Osteoblast (primary cell): Measurements from ENCODE around the gene ZNF549. TPM values are rescaled to one million over a fixed set of nuclear protein-coding genes. Genes with fewer than 3 reads are reported as not detected.

Experiments
- DNase-seq: peaks from one replicate; pipeline ENCODE4 v3.0.0; 2011; ENCODE audit warnings: low spot score, mixed read lengths; ENCODE audit not compliant: insufficient read length; ENCODE audit errors: missing footprints
- H2AFZ ChIP-seq: 2 replicates; pipeline ENCODE4 v1.6.0; 2011; ENCODE audit warnings: mild to moderate bottlenecking, low read length
- H3K27ac ChIP-seq: 2 replicates; pipeline ENCODE4 v1.5.1; 2011; ENCODE audit warnings: mild to moderate bottlenecking, low read depth, low read length, moderate library complexity
- H3K27me3 ChIP-seq: 2 replicates; pipeline ENCODE4 v1.6.0; 2012; ENCODE audit warnings: mild to moderate bottlenecking, control low read depth, inconsistent platforms, low read length, moderate library complexity; ENCODE audit not compliant: insufficient read depth
- H3K36me3 ChIP-seq: 2 replicates; pipeline ENCODE4 v1.5.1; 2011; ENCODE audit warnings: mild to moderate bottlenecking, low read length, control low read depth, moderate library complexity; ENCODE audit not compliant: insufficient read depth
- H3K4me1 ChIP-seq: 2 replicates; pipeline ENCODE4 v1.5.1; 2011; ENCODE audit warnings: mild to moderate bottlenecking, low read length, control low read depth, moderate library complexity; ENCODE audit not compliant: insufficient read depth
- H3K4me2 ChIP-seq: 2 replicates; pipeline ENCODE4 v1.6.0; 2011; ENCODE audit warnings: mild to moderate bottlenecking, low read length; ENCODE audit not compliant: insufficient read depth
- H3K4me3 ChIP-seq: fragments of 200-600 bp; sonication (generic); 3 replicates; pipeline ENCODE4 v1.5.1; 2012; ENCODE audit warnings: mild to moderate bottlenecking, low read length, inconsistent platforms; ENCODE audit not compliant: insufficient read depth
- H3K79me2 ChIP-seq: 2 replicates; pipeline ENCODE4 v1.6.0; 2012; ENCODE audit warnings: mild to moderate bottlenecking, low read length, control low read depth, inconsistent platforms; ENCODE audit not compliant: insufficient read depth
- H3K9me3 ChIP-seq: 2 replicates; pipeline ENCODE4 v1.5.1; 2011; ENCODE audit warnings: low read depth, low read length, control low read depth
- H4K20me1 ChIP-seq: 2 replicates; pipeline ENCODE4 v1.6.0; 2012; ENCODE audit warnings: mild to moderate bottlenecking, low read length, control low read depth; ENCODE audit not compliant: insufficient read depth
- CTCF ChIP-seq: IDR thresholded peaks from 2 replicates; pipeline ENCODE4 v1.5.1; 2011; ENCODE audit warnings: mild to moderate bottlenecking, low read depth, low read length, moderate library complexity; ENCODE audit errors: extremely low read depth
- total RNA-seq: library from RNA; depleted of rRNA; stranded (reverse); fragments of >200 nt; gene quantifications from 2 replicates; pipeline ENCODE4 v1.2.3, GENCODE V29; 2012

The ZNF549 gene
- total RNA-seq, 1 donor, result 5.8 TPM

- H3K4me3 ChIP-seq, result peak within 1 kb of the TSS; percentile 82
- no peak for TF ChIP-seq CTCF
- peaks cover 13% of the 10 kb centered on the region for H3K4me1 ChIP-seq
- peak within 1 kb of the TSS; percentile 72 for H3K4me2 ChIP-seq
- H3K36me3 ChIP-seq, result peaks cover 4% of the 10 kb centered on the region
- H4K20me1 ChIP-seq, result no peaks in the 10 kb centered on the region
- H3K27me3 ChIP-seq, result no peaks in the 10 kb centered on the region
- DNase-seq, result peak; percentile 98
- H3K79me2 ChIP-seq, result peaks cover 12% of the 10 kb centered on the region
- H3K27ac ChIP-seq, result peak within 1 kb of the TSS; percentile 29
- H3K9me3 ChIP-seq, result peaks cover 2% of the 10 kb centered on the region
- peak within 1 kb of the TSS; percentile 99 for H2AFZ ChIP-seq
Measured at GRCh38 chr19:57583521-57584416, 56.6 kb downstream of the ZNF549 start, which contains the start of gene ZIK1. TSS of gene ZIK1 (plus strand) at chr19:57584145. CDS start at chr19:57584357, 212 bp downstream.

- TF ChIP-seq CTCF, result no peak
Measured at GRCh38 chr19:57587529-57587928, 60.4 kb downstream of the ZNF549 start.

GRCh38 chr19:57599377-57599760 is 72.2 kb downstream of the ZNF549 start:
- no peaks in the 10 kb centered on the region for H3K9me3 ChIP-seq
- no peaks in the 10 kb centered on the region for H3K27me3 ChIP-seq
- H4K20me1 ChIP-seq, result no peaks in the 10 kb centered on the region
- H3K36me3 ChIP-seq, result no peaks in the 10 kb centered on the region
- no peak for DNase-seq
- no peak for TF ChIP-seq CTCF
- no peak overlapping the region for H3K27ac ChIP-seq
- peak overlapping the region; percentile 93 for H3K4me3 ChIP-seq
- H3K79me2 ChIP-seq, result peaks cover 11% of the 10 kb centered on the region
- H2AFZ ChIP-seq, result peak overlapping the region; percentile 95
- H3K4me2 ChIP-seq, result peak overlapping the region; percentile 93
- peaks cover 5% of the 10 kb centered on the region for H3K4me1 ChIP-seq

More at GRCh38 chr19:57587529-57587928, 60.4 kb downstream of the ZNF549 start:
- Histone ChIP-seq H3K4me3 (no peak overlapping the region), H3K36me3 (peaks cover 32% of the 10 kb centered on the region), H3K27me3 (no peaks in the 10 kb centered on the region), H2AFZ (no peak overlapping the region), H3K4me2 (no peak overlapping the region), H3K9me3 (peaks cover 29% of the 10 kb centered on the region), H3K27ac (peak overlapping the region; percentile 5), H4K20me1 (no peaks in the 10 kb centered on the region), H3K79me2 (peaks cover 12% of the 10 kb centered on the region), H3K4me1 (peaks cover 10% of the 10 kb centered on the region)
- peak; percentile 94 for DNase-seq

- Histone ChIP-seq H3K4me2 (peak within 1 kb of the TSS; percentile 93), H2AFZ (peak within 1 kb of the TSS; percentile 95), H4K20me1 (no peaks in the 10 kb centered on the region), H3K27me3 (no peaks in the 10 kb centered on the region), H3K36me3 (no peaks in the 10 kb centered on the region), H3K4me1 (peaks cover 5% of the 10 kb centered on the region), H3K27ac (peak within 1 kb of the TSS; percentile 46), H3K9me3 (peaks cover 2% of the 10 kb centered on the region), H3K4me3 (peak within 1 kb of the TSS; percentile 93), H3K79me2 (peaks cover 11% of the 10 kb centered on the region)
- TF ChIP-seq CTCF, result no peak
- DNase-seq, result peak; percentile 94
Measured at GRCh38 chr19:57599761-57600383, 72.7 kb downstream of the ZNF549 start, which contains the start of gene ZNF530. TSS of gene ZNF530 (plus strand) at chr19:57599885. CDS start at chr19:57604346, 4,461 bp downstream.
